ENCODE measurements around the gene SLC6A8.
A peak's percentile ranks its signal among the peaks of the same experiment; 100 is the strongest.

The SLC6A8 gene

GRCh38 chrX:153648358-153649177 lies 39.2 kb upstream of the SLC6A8 start:
- H3K4me3 ChIP-seq (ENCODE audit: low read depth, low read length) = no peak overlapping the region
- DNase-seq (ENCODE audit: low read depth, low spot score) = no peak
- in situ Hi-C loops (cut with HindIII; ENCODE audit: low sequenced_read_pairs) = no loop called here
- TF ChIP-seq CTCF (IDR thresholded peaks at IDR 0.05; ENCODE audit: low read depth, low read length) = no peak

- no peak for DNase-seq (ENCODE audit: low read depth, low spot score)
- H3K4me3 ChIP-seq (ENCODE audit: low read depth, low read length) = no peak overlapping the region
- in situ Hi-C loops (cut with HindIII; ENCODE audit: low sequenced_read_pairs) = no loop called here
Measured at GRCh38 chrX:153649178-153649914, 38.4 kb upstream of the SLC6A8 start.

DNA sequence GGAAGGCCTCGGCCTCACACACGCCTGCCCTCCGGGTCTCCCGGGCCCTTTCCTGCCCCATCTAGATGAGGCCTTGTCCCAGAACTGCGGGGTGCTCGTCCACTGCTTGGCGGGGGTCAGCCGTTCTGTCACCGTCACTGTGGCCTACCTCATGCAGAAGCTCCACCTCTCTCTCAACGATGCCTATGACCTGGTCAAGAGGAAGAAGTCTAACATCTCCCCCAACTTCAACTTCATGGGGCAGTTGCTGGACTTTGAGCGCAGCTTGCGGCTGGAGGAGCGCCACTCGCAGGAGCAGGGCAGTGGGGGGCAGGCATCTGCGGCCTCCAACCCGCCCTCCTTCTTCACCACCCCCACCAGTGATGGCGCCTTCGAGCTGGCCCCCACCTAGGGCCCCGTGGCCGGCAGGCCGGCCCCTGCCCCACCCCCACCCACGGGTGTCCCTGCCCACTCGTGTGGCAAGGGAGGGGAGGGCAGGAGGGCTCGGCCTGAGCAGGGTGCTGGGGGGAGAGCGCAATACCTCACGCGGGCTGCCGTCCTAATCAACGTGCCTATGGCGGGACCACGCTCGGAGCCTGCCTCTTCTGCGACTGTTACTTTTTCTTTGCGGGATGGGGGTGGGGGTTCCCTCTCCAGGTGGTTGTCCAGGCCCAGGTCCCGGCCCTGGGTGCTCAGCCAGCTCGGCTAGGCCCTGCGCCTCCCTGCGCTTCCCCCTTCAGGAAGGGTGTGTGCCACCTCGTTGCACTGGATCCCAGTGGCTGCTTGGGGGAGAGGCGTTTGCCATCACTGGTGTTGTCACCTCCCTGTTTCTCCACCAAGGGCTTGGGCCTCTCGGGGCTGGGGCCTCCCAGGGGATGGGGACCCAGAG lies 37.6 kb upstream of the SLC6A8 start:
- no peak for TF ChIP-seq CTCF (IDR thresholded peaks at IDR 0.05; ENCODE audit: low read depth, low read length)
- DNase-seq (ENCODE audit: low read depth, low spot score) = no peak
- H3K4me3 ChIP-seq (ENCODE audit: low read depth, low read length) = no peak overlapping the region
- in situ Hi-C loops (cut with HindIII; ENCODE audit: low sequenced_read_pairs) = no loop called here

More at GRCh38 chrX:153649178-153649914, 38.4 kb upstream of the SLC6A8 start:
- peak; percentile 36 for TF ChIP-seq CTCF (IDR thresholded peaks at IDR 0.05; ENCODE audit: low read depth, low read length)

DNA sequence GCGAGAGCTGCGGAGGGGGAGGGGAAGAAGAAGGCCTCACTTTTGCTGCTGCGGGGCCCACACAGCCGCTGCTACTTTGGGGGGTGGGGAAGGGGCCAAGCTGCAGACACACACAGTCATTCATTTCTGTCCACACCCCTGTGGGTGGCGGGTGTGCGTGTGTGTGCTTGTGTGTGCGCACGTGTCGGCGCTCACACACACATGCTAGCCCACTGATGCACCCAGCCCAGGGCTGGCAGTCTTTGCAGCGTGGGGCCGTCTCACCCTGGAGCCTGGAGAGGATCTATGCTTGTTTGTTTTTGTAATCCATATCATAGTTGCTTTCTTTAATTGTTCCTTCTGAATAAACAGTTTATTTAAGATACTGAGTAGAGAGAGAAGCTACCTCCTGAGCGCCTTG lies 36.8 kb upstream of the SLC6A8 start:
- no peak for DNase-seq (ENCODE audit: low read depth, low spot score)
- no peak for TF ChIP-seq CTCF (IDR thresholded peaks at IDR 0.05; ENCODE audit: low read depth, low read length)
- in situ Hi-C loops (cut with HindIII; ENCODE audit: low sequenced_read_pairs) = no loop called here
- no peak overlapping the region for H3K4me3 ChIP-seq (ENCODE audit: low read depth, low read length)

- in situ Hi-C loops (cut with HindIII; ENCODE audit: low sequenced_read_pairs) = no loop called here
- no peak overlapping the region for H3K4me3 ChIP-seq (ENCODE audit: low read depth, low read length)
- peak; percentile 28 for TF ChIP-seq CTCF (IDR thresholded peaks at IDR 0.05; ENCODE audit: low read depth, low read length)
- no peak for DNase-seq (ENCODE audit: low read depth, low spot score)
Measured at GRCh38 chrX:153651540-153652079, 36.1 kb upstream of the SLC6A8 start.

DNA sequence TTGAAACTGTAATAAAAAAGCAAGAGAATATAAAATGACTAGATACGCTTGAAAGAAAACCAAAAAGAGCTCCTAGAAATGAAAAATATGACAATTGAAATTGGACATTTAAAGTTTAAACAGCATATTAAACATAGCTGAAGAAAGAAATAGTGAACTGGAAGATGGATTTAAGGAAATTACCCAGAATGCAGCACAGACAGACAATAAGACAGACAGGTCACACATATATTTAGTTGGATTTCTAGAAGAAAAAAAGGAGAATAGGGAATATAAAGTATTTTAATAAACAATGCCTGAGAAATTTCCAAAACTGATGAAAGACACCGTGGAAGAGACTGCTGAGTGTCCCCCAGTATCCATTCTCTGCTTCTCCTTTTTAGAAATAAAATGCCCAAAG lies 34.2 kb upstream of the SLC6A8 start:
- no peak for DNase-seq (ENCODE audit: low read depth, low spot score)
- in situ Hi-C loops (cut with HindIII; ENCODE audit: low sequenced_read_pairs) = no loop called here
- TF ChIP-seq CTCF (IDR thresholded peaks at IDR 0.05; ENCODE audit: low read depth, low read length) = no peak
- H3K4me3 ChIP-seq (ENCODE audit: low read depth, low read length) = no peak overlapping the region
